ENCODE measurements around the gene LACTB. TPM values are rescaled to one million over a fixed set of nuclear protein-coding genes. Genes with fewer than 3 reads are reported as not detected.

Gene LACTB
- total RNA-seq, 1 donor from 2014 or later: 4.6 TPM

DNA sequence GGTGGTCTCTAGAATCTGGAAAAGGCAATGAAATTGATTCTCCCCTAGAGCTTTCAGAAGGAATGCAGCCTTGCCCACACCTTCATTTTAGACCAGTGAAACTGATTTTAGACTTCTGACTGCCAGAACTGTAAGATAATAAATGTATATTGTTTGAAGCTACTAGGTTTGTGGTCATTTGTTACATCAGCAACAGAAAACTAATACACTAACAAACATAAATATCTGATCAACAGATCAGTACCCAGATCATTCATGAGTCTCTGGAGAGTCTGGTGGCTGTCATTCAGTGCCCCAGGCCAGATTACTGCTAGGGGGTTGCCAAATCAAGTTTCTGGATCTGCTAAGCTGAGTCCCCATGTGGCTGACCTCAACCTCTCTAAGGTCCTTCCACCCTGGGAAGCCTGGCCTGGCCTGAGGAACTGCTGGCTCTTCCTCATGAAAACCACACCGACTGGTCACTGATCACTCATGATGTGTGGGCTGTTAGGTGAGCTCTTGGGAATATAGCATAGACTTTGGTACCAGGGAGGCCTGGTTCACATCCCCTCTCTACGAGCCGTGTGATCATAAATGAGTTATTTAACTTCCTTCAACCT, 11.1 kb upstream of the LACTB start:
- Histone ChIP-seq H3K36me3 (no peaks in the 10 kb centered on the region), H3K4me3 (no peak overlapping the region), H3K27me3 (no peaks in the 10 kb centered on the region), H3K9me3 (no peaks in the 10 kb centered on the region), H3K4me1 (no peaks in the 10 kb centered on the region), H3K27ac (no peak overlapping the region)
- intact Hi-C loops (cut with DNase I): no loop called here
- no peak for TF ChIP-seq CTCF (IDR thresholded peaks at IDR 0.05)
- no peak for DNase-seq (ENCODE audit: low spot score in 2 of 2)

DNA sequence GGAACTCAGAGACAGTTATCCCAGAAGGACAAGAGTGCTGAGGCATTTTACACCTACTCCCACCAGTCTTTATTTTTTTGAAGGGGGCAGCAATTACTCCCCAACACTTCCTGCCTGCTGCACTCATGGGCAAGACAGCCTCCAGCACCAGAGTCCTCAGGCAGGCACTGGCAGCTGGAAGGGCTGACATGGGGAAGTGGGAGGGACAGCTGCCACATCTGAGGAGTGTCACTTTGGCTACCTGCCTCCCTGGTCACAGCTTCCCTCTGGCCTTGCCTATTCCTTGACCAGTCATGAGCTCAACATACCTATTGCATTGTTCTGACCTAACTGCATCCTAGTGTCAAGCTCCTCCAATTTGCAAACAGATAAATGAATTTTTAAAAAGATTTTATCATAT, 10.2 kb upstream of the LACTB start:
- Histone ChIP-seq H3K27ac (no peak overlapping the region), H3K4me1 (no peaks in the 10 kb centered on the region), H3K27me3 (no peaks in the 10 kb centered on the region), H3K4me3 (no peak overlapping the region), H3K36me3 (no peaks in the 10 kb centered on the region), H3K9me3 (no peaks in the 10 kb centered on the region)
- no peak for DNase-seq (ENCODE audit: low spot score in 2 of 2)
- TF ChIP-seq CTCF (IDR thresholded peaks at IDR 0.05): no peak
- intact Hi-C loops (cut with DNase I): no loop called here

- H3K36me3 ChIP-seq: no peaks in the 10 kb centered on the region
- no peak overlapping the region for H3K4me3 ChIP-seq
- no peaks in the 10 kb centered on the region for H3K27me3 ChIP-seq
- no peak overlapping the region for H3K27ac ChIP-seq
- no peak for TF ChIP-seq CTCF (IDR thresholded peaks at IDR 0.05)
- intact Hi-C loops (cut with DNase I): no loop called here
- DNase-seq (ENCODE audit: low spot score in 2 of 2): no peak
- H3K9me3 ChIP-seq: no peaks in the 10 kb centered on the region
- H3K4me1 ChIP-seq: no peaks in the 10 kb centered on the region
Measured at GRCh38 chr15:63112871-63113270, 8.8 kb upstream of the LACTB start.

- Histone ChIP-seq H3K4me3 (no peak overlapping the region), H3K36me3 (no peaks in the 10 kb centered on the region), H3K27me3 (no peaks in the 10 kb centered on the region), H3K9me3 (no peaks in the 10 kb centered on the region), H3K27ac (no peak overlapping the region), H3K4me1 (no peaks in the 10 kb centered on the region)
- no peak for TF ChIP-seq CTCF (IDR thresholded peaks at IDR 0.05)
- no peak for DNase-seq (ENCODE audit: low spot score in 2 of 2)
- intact Hi-C loops (cut with DNase I): no loop called here
Measured at GRCh38 chr15:63114465-63114864, 7.2 kb upstream of the LACTB start.

GRCh38 chr15:63118854-63119253, 2.8 kb upstream of the LACTB start:
- H3K9me3 ChIP-seq: no peaks in the 10 kb centered on the region
- no peak overlapping the region for H3K4me3 ChIP-seq
- H3K27ac ChIP-seq: no peak overlapping the region
- no peaks in the 10 kb centered on the region for H3K36me3 ChIP-seq
- intact Hi-C loops (cut with DNase I): no loop called here
- no peak for DNase-seq (ENCODE audit: low spot score in 2 of 2)
- peaks cover 0 to 4% of the 10 kb centered on the region in 2 donors for H3K4me1 ChIP-seq
- no peaks in the 10 kb centered on the region for H3K27me3 ChIP-seq
- TF ChIP-seq CTCF (IDR thresholded peaks at IDR 0.05): no peak

Measured in ascending aorta (tissue), 2 donors.